Left lung (tissue), 10 donors: ENCODE measurements around the gene UGT1A4. TPM values are rescaled to one million over a fixed set of nuclear protein-coding genes. Genes with fewer than 3 reads are reported as not detected.

ENCODE experiments used
- ATAC-seq: fragments of 200-7000 bp; cut with Tn5 transposase; one replicate; pipeline ENCODE4 v1.9.1; 2020; ENCODE audit warnings: moderate library complexity
- DNase-seq, 4 donors: peaks; one replicate each; pipeline ENCODE4 v3.0.0-alpha.2; 2013 to 2020
- H3K27ac ChIP-seq, 2 donors: fragments of 200-600 bp; sonication (generic) in 1 of 2; one replicate each; pipeline versions ENCODE4 v1.5.0 to v1.8.0; 2020 to 2021
- H3K27me3 ChIP-seq, 2 donors: fragments of 200-600 bp; sonication (generic) in 1 of 2; one replicate each; pipeline versions ENCODE4 v1.5.0 to v1.8.0; 2020 to 2021
- H3K36me3 ChIP-seq, 2 donors: fragments of 200-600 bp; sonication (generic) in 1 of 2; one replicate each; pipeline versions ENCODE4 v1.5.0 to v1.8.0; 2020 to 2021
- H3K4me1 ChIP-seq, 2 donors: fragments of 200-600 bp; one replicate each; pipeline ENCODE4 v1.8.0; 2021
- H3K4me3 ChIP-seq, 2 donors: fragments of 200-600 bp; sonication (generic) in 1 of 2; one replicate each; pipeline versions ENCODE4 v1.5.0 to v1.8.0; 2020 to 2021; ENCODE audit warnings: mild to moderate bottlenecking in 1 of 2
- H3K9me3 ChIP-seq, 2 donors: fragments of 200-600 bp; sonication (generic) in 1 of 2; one replicate each; pipeline versions ENCODE4 v1.5.0 to v1.8.0; 2020 to 2021
- CTCF ChIP-seq, 2 donors: fragments of 200-600 bp; sonication (generic) in 1 of 2; IDR thresholded peaks; one replicate each; pipeline versions ENCODE4 v1.5.0 to v1.8.0; 2021; ENCODE audit warnings: antibody characterized with exemption in 2 of 2
- intact Hi-C, 2 donors: fragments of 100-400 bp; cut with DNase I; formaldehyde crosslinking; loops; one replicate each; pipeline versions ENCODE4 v1.11.2 to v1.14.2; 2022
- polyA plus RNA-seq, 6 donors: library from polyadenylated mRNA; unstranded; fragments of 120-200 nt; gene quantifications; one replicate each; pipeline ENCODE4 v1.2.1, GENCODE V29; 2013; ENCODE audit not compliant: insufficient read length in 6 of 6
- total RNA-seq, 2 donors: library from RNA; stranded (reverse); fragmentation: NEBNext Ultra II Directional; extraction: Animal tissue kit (Norgen Biotek cat#: 25700); gene quantifications; one replicate each; pipeline ENCODE4 v1.2.1, GENCODE V29; 2021
- donor health status: DM: no; HTN: yes; CAD: no.
- donor health status: DM: no; HTN: no; CAD: no.

The UGT1A4 gene
- total and polyA plus RNA-seq, 8 donors: not detected

- ATAC-seq (no peak), DNase-seq (no peak)
- Histone ChIP-seq H3K36me3 (no peaks in the 10 kb centered on the region), H3K4me3 (no peak overlapping the region), H3K27ac (no peak overlapping the region), H3K9me3 (no peaks in the 10 kb centered on the region), H3K4me1 (no peaks in the 10 kb centered on the region), H3K27me3 (peaks cover 0 to 7% of the 10 kb centered on the region in 2 donors)
- intact Hi-C loops: no loop called here
- TF ChIP-seq CTCF (IDR thresholded peaks at IDR 0.05): no peak
These were observed 42.7 kb downstream of the UGT1A4 start for GRCh38 chr2:233761040-233761769.

GRCh38 chr2:233764264-233764663 lies 45.7 kb downstream of the UGT1A4 start:
- no peak for TF ChIP-seq CTCF (IDR thresholded peaks at IDR 0.05)
- intact Hi-C loops: no loop called here
- Histone ChIP-seq H3K9me3 (no peaks in the 10 kb centered on the region), H3K27me3 (peaks cover 0 to 10% of the 10 kb centered on the region in 2 donors), H3K36me3 (no peaks in the 10 kb centered on the region), H3K4me1 (no peaks in the 10 kb centered on the region), H3K4me3 (no peak overlapping the region), H3K27ac (no peak overlapping the region)
- no peak for DNase-seq
- no peak for ATAC-seq

GRCh38 chr2:233764761-233765160 lies 46.2 kb downstream of the UGT1A4 start:
- ATAC-seq: no peak
- intact Hi-C loops: no loop called here
- no peak for TF ChIP-seq CTCF (IDR thresholded peaks at IDR 0.05)

GRCh38 chr2:233766416-233766815 lies 47.9 kb downstream of the UGT1A4 start:
- intact Hi-C loops: no loop called here
- DNase-seq (no peak), ATAC-seq (no peak)
- TF ChIP-seq CTCF (IDR thresholded peaks at IDR 0.05): no peak
- Histone ChIP-seq H3K27ac (no peak overlapping the region), H3K4me1 (no peaks in the 10 kb centered on the region), H3K4me3 (no peak overlapping the region), H3K36me3 (no peaks in the 10 kb centered on the region), H3K27me3 (peaks cover 0 to 10% of the 10 kb centered on the region in 2 donors), H3K9me3 (no peaks in the 10 kb centered on the region)

More at GRCh38 chr2:233764761-233765160, 46.2 kb downstream of the UGT1A4 start:
- Histone ChIP-seq H3K36me3 (no peaks in the 10 kb centered on the region), H3K9me3 (no peaks in the 10 kb centered on the region), H3K4me1 (no peaks in the 10 kb centered on the region), H3K4me3 (no peak overlapping the region), H3K27ac (no peak overlapping the region), H3K27me3 (peaks cover 0 to 10% of the 10 kb centered on the region in 2 donors)
- no peak for DNase-seq

- intact Hi-C loops: no loop called here
- H3K9me3 ChIP-seq: no peaks in the 10 kb centered on the region
- peaks cover 0 to 15% of the 10 kb centered on the region in 2 donors for H3K27me3 ChIP-seq
- no peak overlapping the region for H3K27ac ChIP-seq
- ATAC-seq: no peak
- H3K4me3 ChIP-seq: no peak overlapping the region
- TF ChIP-seq CTCF (IDR thresholded peaks at IDR 0.05): no peak
- H3K4me1 ChIP-seq: no peaks in the 10 kb centered on the region
- DNase-seq: no peak
- H3K36me3 ChIP-seq: no peaks in the 10 kb centered on the region
These were observed 49.5 kb downstream of the UGT1A4 start for GRCh38 chr2:233768076-233768475.
